Measurements from ENCODE around the gene SLC25A42. TPM values are rescaled to one million over a fixed set of nuclear protein-coding genes. Genes with fewer than 3 reads are reported as not detected.

Gene SLC25A42
- total RNA-seq, 4 donors from 2014 or later, result 4.1 to 17.3 (median 8.1) TPM

DNA sequence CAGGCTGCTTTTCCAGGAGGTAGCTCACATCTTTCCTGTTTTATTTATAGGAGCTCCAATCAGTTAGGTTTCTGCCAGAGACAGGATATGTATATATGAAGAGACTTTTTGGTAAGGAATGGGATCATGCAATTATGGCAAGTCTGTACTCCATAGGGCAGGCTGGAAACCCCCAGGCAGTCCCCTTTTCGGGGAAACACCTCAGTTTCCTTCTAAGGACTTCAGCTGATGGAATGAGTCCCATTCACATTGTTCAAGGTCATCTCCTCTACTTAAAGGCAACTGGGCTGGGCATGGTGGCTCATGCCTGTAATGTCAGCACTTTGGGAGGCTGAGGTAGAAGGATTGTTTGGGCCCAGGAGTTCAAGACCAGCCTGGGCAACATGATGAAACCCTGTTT, 10.9 kb upstream of the SLC25A42 start:
- no peak for TF ChIP-seq CTCF (IDR thresholded peaks at IDR 0.05; ENCODE audit: low read depth)

DNA sequence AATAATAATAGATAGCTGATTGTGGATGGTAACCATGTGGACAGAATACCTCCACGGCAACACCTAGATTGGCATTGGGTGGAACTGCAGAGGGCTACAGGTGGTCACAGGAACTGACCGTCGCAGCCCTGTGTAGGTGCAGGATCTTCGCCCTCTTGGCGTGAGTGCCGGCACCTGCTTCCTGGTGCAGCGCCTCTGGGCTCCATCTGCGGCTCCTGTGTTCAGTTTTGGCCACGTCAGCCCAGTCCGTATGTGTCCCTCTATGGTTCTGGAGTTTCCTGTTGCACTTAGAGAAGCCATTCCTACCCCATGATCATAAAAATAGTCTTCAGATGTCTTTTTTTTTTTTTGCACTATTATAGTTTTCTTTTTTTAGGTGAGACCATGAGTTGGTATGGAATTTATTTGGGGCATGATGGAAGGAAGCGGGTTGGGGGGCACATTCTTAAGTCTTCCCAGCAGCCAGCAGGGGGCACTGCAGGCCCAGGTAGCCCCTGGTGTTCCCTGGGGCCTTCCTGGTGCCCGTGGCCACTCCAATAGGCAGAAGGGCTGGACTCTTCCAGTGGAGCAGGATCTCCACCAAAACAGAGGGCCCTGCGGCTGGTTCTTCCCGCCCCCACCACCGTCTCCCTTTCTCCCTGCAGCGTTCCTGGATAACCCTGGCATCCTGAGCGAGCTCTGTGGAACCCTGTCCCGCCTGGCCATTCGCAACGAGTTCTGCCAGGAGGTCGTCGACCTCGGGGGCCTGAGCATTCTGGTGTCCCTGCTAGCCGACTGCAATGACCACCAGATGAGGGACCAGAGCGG, 10.1 kb upstream of the SLC25A42 start:
- no peak for TF ChIP-seq CTCF (IDR thresholded peaks at IDR 0.05; ENCODE audit: low read depth)

DNA sequence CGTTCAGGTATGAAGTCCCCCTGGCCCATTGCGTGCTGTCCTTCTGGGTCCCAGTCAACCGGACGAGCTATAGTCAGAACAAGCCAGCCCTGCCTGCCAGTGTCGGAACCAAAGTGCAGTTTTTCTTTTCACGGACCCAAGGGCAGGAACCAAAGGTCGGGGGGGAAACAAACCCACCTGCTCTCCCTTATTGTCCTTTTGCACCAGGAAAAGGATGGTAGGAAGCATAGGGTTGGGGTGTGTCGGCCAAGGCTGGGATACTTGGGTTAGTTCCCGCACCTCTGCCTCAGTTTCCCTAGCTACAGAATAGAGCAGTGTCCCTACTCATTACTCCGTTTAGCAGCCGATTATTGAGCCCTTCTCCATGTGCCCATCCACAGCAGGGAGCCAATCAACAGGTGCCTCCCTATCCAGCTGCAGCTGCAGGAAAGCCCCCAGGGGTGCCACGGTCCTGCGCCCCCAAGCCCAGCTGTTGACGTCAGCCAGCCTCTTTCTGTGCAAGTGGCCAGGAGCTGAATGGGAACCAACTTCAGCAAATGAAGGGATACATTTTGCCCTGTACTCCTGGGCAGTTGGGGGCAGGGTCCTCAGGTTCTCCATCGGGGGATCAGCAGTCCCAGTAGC, 9.4 kb upstream of the SLC25A42 start:
- TF ChIP-seq CTCF (IDR thresholded peaks at IDR 0.05; ENCODE audit: low read depth), result no peak

DNA sequence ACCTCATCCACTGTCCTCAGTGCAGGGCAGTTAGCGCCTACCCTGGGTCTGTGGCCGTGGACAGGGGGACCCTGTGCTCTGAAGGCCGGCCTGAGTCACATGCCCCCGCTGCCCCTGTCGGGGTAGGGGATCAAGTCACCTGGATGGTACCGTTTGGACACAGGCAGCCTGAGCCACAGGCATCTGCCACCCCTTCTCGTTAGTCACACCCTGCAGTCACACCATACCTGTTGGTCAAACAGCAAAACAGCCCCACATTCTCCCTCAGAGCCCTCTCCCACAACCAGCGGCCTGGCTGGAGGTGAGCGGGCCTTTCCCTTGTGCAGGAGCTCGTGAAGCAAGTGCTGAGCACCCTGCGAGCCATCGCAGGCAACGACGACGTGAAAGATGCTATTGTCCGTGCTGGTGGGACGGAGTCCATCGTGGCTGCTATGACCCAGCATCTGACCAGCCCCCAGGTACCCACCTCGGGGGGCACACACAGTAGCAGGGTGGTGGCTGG, 8.8 kb upstream of the SLC25A42 start:
- TF ChIP-seq CTCF (IDR thresholded peaks at IDR 0.05; ENCODE audit: low read depth), result no peak

- no peak for TF ChIP-seq CTCF (IDR thresholded peaks at IDR 0.05; ENCODE audit: low read depth)
These were observed 8.1 kb upstream of the SLC25A42 start for GRCh38 chr19:19055701-19056100.

DNA sequence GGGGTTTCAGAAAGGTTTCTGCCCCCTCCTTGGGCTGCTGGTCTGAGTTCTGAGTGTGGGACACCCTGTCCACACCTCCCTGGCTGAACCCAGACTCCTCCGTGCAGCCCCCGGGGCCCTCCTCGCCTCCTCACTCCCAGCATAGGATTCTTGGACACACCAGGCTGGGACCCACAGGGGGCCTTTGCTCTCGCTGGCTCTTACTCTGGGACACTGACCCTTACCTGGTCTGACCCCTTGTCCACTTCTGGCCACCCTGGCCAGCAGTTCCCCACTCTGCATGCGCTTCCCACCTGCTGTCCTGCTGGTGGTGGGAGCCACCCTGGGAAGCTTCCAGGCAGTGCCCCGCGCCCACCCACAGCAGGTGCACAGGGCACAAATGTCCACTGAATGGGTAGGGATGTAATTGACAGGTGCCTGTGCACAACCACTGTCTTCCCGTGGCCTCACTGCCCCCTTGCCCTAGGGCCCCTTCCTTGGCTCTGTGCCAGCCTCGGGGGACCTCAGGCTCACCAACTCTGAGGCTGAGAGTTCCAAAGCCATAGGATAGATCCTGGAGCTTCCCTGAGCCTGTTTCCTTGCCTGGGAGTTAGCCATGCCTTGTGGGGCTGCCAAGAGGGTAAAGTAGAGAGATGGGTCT, 7.0 kb upstream of the SLC25A42 start:
- TF ChIP-seq CTCF (IDR thresholded peaks at IDR 0.05; ENCODE audit: low read depth), result no peak

DNA sequence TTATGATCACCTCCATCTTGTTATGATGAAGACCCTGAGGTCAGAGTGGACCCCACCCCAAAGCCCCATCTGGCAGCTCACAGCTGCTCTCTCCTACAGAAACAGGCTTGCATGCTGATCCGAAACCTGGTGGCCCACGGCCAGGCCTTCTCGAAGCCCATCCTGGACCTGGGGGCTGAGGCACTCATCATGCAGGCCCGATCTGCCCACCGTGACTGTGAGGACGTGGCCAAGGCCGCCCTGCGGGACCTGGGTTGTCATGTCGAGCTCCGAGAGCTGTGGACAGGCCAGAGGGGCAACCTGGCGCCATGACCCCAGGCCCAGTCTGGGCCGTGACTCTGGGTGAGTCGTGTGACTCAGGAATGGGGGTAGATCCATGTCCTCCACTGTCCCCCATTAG, 6.5 kb upstream of the SLC25A42 start:
- no peak for TF ChIP-seq CTCF (IDR thresholded peaks at IDR 0.05; ENCODE audit: low read depth)
